ENCODE data around the gene TNC.
"Not testable (repeated sequence)": the region's sequence is repeated elsewhere in the genome, so short reads cannot be mapped to it uniquely, and the experiment has no call there.

Gene TNC

DNA sequence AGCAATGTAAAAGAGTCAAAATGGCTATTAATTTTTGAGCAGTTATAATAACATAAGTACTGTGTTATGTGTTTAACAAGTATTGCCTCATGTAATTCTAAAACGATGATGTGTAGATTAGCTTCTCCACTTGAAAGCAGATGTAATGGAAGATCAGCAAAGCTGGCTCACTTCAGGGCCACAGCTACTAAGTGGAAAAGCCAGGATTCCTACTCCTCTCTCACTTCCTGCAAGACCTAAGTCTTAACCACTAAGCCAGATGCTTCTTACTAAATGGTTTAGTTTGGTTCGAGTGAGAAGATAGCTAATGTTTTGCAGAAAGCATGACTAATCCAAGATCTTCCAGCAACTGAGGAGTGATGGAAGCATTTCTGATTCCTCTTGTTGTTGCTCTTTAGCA lies 15.7 kb upstream of the TNC start:
- peak; percentile 95 for DNase-seq

DNA sequence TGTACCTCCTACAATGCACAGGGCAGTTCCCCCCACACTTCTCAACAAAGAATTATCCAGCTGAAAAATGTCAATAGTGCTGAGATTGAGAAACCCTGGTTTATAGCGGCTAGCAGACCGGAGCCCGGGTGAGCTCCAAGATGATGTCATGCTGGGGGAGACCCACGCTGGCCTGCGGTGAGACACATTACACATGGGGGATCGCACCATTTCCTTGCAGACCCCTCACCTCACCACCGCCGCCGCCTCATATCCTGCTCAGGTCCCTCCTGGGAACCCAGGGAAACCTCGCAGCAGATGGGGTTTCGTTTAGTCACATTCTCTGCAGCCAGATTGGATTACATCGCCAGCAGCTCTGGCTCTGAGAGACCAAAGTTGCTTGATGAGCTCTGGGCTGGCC lies 14.7 kb upstream of the TNC start:
- DNase-seq: peak; percentile 80

DNA sequence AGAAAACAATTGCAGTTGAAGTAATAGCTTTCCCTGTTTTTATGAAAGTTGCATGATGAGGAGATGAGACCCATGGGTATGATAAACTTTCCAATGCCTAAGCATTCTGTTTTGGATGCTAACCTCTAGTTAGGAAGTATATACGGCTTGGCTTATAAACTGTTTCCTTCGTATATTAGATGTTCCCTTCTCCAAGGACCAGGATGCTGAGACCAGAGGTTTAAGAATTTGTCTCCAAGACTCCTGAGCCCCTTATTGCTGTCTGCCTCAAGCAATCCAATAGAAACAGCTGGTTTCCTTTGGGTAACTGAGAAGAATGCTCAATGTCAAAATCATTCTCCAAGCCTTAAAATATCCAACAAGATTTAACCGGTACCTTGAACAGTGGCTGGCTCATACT lies 12.2 kb upstream of the TNC start:
- no peak for DNase-seq

DNA sequence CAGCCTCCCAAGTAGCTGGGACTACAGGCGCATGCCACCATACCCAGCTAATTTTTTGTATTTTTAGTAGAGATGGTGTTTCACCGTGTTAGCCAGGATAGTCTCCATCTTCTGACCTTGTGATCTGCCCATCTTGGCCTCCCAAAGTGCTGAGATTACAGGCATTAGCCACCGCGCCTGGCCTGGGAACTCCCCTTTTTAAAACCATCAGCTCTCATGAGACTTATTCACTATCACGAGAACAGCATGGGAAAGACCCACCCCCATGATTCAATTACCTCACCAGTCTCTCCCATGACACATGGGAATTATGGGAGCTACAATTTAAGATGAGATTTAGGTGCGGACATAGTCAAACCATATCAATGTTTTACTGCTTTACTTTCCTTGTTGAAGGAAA lies 10.8 kb upstream of the TNC start:
- DNase-seq: not testable (repeated sequence)

DNA sequence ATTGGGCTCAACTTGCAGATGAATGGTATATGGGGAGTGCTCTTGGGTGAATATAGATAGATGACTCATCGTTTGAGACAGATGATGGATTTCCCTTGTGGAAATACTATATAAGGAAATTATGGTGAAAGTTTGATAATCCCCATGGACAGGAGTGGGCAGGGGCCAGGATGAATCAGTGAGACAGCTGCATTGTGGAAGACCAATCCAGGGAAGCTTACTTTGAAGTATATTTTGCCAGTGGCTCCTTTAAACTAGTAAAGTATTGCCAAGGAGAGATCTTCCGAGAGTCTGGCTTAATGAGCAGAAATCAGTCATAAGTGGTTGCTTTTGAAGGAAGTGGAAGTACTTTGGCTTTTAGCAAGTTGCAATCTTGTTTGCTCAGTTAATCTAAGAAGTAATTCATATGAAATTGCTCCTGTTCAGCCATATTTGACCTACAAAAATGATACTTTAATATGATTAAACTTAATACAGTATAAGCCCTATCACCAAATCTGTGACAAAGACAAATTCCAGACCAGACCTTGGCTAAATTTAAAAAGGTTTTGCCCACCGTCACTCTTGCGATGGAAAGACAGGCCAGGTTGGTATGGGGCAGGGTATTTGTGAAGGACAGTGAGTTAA lies 9.3 kb upstream of the TNC start:
- peak; percentile 92 for DNase-seq

GRCh38 chr9:115126404-115126803 lies 8.4 kb upstream of the TNC start:
- no peak for DNase-seq

GRCh38 chr9:115122937-115123336 lies 5.0 kb upstream of the TNC start:
- no peak for DNase-seq

GRCh38 chr9:115121181-115121580 lies 3.2 kb upstream of the TNC start:
- peak; percentile 55 for DNase-seq

- DNase-seq: peak; percentile 95
Measured at GRCh38 chr9:115118879-115119218, 892 bp upstream of the TNC start.

DNA sequence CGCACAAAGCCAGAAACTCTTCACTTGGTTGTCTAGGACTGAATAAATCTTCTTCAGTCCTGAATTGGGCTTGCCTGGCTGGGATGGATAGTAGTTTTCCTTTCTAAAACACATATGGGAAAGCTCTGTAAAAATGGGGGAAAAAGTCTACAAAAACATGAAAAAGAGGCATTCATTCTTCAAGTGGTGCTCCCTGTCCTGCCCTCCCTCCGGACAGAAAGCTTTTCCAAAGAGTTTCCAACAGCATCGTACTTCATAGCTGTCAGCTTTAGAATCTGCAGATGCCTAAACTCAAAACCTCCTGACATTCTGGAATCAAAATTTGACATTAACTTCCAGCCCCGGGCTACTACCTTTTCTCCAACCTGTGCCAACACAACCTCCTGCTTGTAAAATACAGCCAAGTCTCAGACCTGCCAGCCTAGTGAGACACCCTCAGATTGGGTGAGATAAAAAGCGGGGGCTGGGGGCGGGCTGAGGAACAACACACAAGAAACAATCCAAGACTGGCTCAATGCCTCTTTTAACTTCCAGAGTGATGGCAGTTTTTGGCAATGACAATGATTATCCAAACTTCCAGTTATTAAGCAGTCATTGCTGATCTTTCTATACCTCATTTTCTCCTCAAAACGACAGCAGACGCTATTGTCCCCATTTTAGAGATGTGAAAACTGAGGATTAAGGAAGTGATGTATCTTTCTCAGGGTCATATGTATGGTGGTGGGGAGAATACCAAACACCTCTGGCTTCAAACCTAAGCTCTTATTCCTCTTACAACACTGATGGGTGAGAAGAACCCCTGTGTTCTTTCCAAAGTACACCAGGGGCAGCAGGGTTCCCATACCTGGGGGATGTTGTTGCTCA lies 1.3 kb downstream of the TNC start:
- no peak for DNase-seq

DNA sequence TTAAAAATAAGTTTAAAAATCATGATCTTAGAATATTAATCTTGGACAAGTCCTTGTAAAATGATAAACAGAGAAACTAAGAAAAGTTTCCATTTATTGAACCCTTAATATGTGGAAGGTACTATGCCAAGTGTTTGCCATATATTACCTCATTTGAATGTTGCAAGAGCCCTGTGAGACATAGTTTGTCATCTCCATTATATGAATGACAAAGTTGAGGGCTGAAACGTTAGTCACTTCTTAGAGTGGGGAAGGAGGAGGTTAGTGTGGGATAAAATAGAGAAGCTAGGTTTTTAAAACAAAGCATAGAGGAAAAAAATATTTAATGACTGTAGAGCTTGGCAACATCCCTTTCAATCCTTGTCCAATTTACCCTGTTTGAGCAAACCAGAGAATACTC lies 2.0 kb downstream of the TNC start:
- peak; percentile 86 for DNase-seq

DNA sequence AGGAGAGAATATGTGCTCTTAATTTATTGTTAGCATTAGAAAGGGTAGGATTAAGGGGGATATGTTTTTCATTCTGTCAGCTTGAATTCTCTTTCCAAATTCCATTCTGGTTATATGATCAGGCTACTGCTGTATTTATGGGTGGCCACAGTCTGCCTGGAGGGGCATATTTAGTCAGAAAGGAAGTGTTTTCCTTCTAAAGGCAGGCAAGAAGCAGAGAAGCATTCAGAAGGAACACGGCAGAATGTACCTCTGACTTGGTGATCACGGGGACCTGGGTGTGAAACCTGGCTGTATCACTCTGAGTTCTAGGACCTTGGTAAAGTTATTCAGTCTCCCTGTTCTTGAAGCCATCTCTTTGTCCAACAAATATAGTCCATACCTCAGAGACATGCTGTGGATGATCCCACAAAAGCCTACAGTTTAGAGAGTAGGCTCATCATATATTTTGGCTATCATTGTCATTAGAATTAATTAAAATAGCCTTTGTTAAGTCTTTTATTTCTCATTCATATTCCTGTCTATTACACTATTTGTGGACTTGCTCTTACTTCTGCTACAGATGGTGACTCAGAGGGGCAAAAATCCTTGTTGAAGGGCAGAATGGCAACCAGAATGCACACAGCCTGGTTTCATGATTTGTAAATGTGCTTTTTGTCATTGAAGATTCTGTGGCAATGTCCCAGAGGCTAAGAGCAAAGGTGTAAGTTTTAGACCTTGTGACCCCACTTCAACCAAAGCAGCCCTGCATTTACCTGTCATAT lies 2.7 kb downstream of the TNC start:
- peak; percentile 78 for DNase-seq

GRCh38 chr9:115114546-115114945 lies 3.4 kb downstream of the TNC start:
- DNase-seq: peak; percentile 66

GRCh38 chr9:115114084-115114483 lies 3.9 kb downstream of the TNC start:
- DNase-seq: no peak

DNA sequence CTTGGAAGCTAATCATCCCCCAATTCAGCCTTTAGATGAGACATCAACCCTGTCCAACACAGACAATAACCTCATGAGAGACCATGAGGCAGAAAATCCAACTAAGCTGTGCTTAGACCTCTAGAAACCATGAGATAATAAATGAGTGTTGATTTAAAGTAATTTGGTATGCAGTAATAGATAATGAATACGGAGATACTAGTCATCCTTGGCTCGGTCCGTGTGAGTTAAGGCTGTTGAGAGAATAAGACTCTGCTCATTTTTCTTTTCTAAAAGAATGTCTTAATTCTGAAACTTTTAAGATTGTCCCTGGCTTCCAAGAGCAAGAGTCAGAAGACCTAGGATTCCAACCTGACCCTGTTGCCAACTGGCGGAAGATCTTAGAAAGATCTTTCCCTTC lies 6.1 kb downstream of the TNC start:
- DNase-seq: no peak

- DNase-seq: peak; percentile 85
Measured at GRCh38 chr9:115109486-115109885, 8.5 kb downstream of the TNC start.

DNA sequence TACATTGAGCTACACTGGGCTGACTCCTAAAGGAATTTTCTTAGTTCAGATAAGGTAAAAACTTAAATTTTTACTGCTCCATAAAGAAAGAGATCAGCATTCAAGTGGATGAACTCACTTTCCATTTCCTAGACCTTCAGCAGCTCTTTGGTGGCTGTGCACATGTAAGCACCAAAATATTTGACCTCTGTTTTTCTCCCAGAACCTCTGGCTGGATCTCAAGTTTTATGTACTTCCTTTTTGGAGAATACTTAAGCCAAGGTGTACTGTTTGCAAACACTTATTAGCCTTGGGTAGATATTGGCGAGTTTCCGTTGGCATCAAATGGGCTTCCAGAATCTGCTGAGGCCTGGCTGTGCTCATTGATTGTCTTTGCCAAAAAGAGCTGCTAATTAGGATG lies 10.3 kb downstream of the TNC start:
- DNase-seq: peak; percentile 41

DNA sequence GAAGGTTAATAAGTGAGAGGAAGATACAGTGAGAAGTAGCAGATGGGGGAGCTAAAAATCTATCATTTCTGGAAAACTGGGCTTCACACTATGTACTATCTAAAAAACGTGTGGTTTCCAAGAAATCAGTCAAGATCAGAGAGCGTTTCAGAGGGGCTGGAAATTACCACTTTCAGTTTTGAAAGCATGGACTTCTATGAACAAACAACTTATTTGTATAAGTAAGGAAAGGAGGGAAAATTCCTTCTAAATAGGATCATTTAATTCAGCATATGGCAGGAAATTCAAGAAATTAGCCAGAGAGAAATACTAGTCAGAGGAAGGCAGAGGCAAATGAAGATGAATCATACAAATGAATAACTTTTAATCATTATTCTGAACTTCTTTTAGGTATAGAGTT lies 11.3 kb downstream of the TNC start:
- peak; percentile 72 for DNase-seq

DNA sequence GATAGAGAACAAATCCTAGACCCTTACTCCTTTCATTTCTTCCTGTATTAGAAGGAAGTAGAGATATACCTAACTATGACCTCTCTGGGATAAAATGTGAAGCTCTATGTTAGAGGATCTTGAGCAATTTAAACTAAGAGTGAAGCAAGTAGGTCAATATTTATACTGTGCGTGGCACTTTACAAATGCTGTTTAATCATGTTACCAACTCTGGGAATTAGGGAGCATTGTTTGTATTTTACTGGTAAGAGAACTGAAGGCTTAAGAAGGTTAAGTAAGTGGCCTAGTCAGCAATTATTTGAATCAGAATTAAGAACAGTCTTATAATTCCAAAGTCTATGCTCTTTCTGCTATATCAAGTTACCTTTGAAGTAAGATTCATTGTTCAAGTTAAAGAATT lies 12.0 kb downstream of the TNC start:
- no peak for DNase-seq

DNA sequence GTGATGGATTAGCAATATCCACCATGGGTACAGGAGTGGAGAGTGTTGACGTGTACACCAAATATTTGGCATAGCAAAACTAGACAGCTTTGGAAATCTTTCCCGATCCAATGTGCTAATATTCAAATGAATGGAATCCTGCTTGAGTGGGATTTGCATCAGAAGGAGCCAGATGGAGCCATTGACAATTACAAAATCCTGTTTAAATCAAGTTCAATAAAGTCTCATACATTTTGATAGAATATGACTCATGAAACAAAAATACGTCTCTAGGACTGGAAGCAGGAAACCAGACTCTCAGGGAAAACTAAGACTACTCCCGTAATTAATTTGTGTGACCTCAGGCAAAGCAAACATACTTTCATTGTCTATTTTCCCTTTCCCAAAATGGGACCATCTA lies 13.0 kb downstream of the TNC start:
- peak; percentile 94 for DNase-seq

- peak; percentile 74 for DNase-seq
Measured at GRCh38 chr9:115103746-115104477, 14.0 kb downstream of the TNC start.

- no peak for DNase-seq
Measured at GRCh38 chr9:115099901-115100300, 18.1 kb downstream of the TNC start.

Data from fibroblast of skin of right quadriceps (primary cell).